GM10266 (cell line): Measurements from ENCODE around the gene MLLT10.

Experiments used
- DNase-seq: peaks from one replicate; pipeline ENCODE4 v3.0.0; 2012; ENCODE audit errors: extremely low spot score
- CTCF ChIP-seq: IDR thresholded peaks from 2 replicates; pipeline ENCODE4 v1.5.1; 2012; ENCODE audit warnings: mild to moderate bottlenecking, low read depth; ENCODE audit not compliant: control insufficient read depth, insufficient read depth; ENCODE audit errors: missing control alignments

The MLLT10 gene

GRCh38 chr10:21508706-21509331 lies 25.2 kb upstream of the MLLT10 start:
- no peak for TF ChIP-seq CTCF
- no peak for DNase-seq

- DNase-seq: no peak
- TF ChIP-seq CTCF: no peak
Observed at GRCh38 chr10:21509341-21510240, 24.4 kb upstream of the MLLT10 start.

DNA sequence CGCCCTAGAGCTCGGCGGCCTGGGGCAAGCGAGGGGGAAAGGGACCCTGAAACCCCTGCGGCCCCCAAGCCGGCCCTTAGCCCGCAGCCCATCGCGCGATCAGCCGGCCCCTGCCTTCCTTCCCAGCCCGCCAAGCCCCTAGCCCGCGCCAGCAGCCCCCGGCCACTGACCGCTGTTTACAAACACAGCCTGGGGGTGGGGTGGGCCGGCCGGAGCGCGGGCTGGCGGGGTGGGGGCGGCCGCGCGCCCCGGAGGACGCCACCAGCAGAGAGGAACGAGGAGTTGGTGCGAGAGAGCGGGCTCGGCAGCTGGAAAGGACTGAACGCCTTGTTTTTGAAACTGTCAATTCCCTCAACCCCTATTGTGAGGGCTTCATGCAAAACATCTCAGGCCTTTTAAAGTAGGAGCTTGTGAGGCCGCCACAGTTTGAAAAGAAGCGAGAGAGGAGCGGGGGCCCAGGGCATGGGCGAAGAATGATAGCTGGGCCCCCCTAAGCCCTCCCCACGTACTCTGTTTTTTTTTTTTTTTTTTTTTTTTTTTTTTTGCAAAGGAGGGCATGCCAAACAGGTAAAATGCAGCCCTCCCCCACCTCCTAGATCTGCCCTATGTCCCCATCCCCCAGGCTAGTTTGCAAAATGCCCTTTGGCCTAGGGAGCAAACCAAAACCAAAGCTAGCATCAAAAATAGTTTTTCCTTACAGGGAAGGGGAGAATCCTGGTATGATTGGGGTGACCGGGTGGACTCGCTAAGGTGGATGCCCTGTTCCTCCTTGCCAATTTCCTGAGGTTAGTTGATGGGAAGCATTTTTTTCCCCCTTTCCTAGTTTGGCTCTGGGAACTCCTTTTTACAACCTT lies 23.6 kb upstream of the MLLT10 start:
- no peak for TF ChIP-seq CTCF
- no peak for DNase-seq

DNA sequence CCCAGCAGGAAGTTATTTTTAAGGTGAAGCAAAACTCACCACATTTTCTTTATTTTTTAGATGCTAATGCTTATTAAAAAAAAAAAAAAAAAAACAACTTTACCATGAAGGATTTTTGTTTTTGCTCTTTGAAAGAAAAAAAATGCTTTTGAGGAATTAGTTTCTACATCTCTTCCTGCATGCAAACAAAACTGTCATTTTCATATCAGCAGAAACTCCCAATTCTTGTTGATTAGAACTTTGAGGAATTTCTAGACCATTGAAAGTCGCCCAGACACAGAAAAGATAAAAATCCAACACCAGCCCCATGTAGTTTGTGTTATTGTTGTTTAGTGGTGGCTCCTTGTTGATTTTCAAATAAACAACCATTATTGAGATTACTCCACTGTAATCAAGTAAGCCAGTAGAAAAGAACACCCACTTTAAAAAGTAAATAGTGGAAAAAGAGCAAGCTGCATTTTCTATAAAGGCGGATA lies 22.9 kb upstream of the MLLT10 start:
- no peak for DNase-seq

DNA sequence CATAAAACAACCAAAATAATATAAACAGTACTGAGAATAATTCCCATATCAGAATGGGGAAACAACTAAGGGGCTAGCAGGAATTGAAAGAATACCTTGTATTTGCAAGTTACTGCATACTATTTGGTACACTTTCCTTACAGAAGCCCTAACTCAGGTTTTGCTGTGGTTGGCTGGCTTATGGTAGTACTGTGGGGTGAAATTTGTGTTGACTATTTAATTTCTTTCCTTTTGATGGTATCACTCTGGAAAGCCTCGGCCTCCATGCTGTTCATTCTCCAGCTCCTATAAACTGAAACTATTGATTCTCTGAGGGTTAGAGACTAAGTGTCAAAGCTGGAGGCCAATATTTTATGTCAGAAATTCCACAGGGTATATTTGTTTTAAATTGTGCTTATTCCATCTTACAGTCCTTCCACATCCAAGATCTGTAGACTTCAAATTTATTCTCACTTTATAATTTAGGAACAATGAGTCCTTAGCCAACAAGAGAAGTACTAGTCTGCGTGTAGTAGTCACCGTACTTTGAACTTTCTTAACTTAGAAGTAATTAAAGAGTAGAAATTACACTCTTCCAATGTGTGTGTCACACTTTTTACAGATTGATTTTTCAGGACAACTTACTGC lies 22.0 kb upstream of the MLLT10 start:
- no peak for TF ChIP-seq CTCF
- DNase-seq: no peak

More for the DNA sequence above, 22.9 kb upstream of the MLLT10 start:
- TF ChIP-seq CTCF: no peak

DNA sequence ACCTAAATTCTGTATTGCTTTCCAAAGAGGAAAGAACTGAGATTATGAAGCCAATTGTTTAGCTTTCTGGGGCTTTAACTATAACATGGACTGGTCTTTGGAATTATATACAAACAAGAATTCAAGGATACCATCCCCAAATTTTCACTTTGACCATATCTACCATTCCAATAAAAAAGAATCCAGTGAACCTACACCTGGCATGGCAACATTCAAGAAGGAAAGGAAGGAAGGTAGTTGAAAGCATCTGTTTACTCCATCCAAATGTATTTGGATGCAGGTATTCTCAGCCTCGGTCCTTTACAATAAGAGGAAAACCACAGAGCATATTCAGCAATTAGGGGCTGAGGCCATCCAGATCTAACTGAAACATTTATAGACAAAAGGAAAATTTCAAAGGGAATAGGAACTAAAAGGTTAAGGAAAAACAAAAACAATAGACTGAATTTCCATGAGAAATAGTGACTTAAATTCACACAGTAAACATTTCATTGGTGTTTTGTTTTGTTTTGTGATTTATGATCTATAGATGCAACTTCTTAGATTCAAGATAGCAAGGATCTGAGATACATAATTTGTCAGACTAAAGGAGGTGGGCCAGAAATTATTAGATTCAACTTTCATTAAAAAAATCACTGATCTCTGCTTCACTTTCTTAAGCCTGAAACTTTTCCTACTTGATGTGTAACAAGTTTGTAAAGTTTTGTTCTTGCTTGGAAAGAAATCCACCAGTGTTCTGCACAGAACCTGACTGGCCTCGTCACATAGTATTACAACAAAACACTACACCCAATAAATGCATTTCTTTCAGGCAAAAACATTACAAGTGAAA lies 21.2 kb upstream of the MLLT10 start:
- DNase-seq: no peak
- TF ChIP-seq CTCF: no peak
